GM19099 (cell line): ENCODE results near the gene RASGRF1.
A peak's percentile ranks its signal among the peaks of the same experiment; 100 is the strongest.

ENCODE experiments used
- POLR2A ChIP-seq: IDR thresholded peaks from 3 replicates; pipeline ENCODE4 v1.6.1; 2011; ENCODE audit warnings: low read depth; ENCODE audit not compliant: insufficient read length; ENCODE audit errors: extremely low read depth

Gene RASGRF1

DNA sequence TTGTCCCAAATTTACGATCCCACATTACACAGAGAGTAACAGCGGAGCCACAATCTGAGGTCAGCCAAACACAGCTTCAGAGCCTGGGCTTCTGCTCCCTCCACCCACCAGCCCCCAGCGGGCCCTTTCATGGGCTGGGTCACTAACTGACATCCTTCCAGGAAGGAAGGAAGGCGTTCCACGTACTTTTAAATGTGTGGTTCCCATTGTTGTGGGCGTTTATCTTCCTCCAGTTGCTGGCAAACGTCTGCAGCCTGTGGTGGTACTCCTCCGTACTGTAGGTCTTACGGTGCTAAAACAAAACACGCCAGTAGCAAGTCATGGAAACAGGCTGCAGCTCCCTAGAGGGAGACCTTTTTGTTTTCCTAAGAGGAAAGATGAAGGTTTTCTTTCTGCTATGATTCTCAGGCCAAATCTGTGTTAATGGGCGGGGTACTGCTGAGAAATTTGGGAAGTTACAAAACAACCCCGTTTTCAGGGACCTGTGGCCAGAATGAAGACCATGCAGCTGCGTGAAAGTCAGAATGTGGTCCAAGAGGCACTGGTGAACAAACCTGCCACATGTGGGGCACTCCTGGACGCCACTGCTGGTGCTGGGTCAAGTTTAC is 153.3 kb downstream of the RASGRF1 start:
- no peak for TF ChIP-seq POLR2A

DNA sequence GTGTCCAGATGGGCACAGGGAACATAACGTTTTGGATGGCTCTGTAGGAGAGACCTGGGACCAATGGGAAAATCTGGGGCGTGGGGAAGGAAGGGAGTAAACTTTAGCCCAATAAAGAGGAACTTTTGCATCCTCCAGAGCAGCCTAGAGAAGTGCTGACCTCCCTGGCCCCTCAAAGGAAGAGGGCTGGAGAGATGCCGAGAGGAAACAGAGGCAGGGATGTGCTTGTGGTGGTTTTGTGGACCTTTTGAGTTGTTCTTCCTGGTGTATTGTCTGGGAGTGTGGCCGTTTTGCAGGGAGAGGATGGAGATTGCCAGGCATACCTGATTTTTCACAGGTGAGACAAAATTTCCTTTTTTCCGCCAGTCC is 155.9 kb downstream of the RASGRF1 start:
- no peak for TF ChIP-seq POLR2A

DNA sequence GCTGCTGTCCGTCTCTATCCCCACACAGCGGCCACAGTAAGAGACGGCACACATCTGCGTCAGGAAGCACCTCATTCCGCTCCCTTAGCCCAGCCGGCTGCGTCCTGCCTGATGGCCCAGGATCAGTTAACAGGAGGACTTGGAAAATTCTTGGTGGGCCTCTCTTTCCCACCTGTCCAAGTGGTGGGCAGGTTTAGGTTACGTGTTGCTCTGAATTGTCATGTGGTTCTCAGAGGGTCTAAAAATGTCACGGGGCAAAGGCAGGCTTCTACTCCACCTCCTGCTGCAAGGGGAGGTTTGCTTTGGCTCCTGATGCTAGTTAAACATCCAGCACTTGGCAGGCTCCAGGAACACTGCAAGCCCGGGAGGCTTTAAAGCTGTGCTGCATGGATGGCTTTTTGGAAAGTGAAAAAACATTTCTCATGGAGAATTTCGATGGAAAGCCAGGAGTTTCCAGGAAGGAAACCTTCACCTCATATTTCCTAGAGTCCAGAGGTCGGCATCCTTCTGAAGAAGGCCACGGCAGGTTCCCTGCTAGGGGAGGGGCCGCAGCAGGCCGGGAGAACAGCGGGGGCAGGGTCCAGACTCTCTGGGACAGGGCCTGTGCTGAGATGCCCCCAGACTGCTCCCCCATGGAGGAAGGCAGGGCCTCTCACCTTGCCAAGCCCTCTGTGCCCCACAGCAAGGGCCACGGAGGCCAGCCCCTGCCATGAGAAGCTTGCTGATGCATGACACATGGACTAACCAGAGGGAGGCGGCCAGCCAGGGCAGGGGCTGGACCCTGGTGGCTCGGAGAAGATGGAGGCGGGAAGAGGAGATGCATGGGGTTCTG is 156.5 kb downstream of the RASGRF1 start:
- no peak for TF ChIP-seq POLR2A

DNA sequence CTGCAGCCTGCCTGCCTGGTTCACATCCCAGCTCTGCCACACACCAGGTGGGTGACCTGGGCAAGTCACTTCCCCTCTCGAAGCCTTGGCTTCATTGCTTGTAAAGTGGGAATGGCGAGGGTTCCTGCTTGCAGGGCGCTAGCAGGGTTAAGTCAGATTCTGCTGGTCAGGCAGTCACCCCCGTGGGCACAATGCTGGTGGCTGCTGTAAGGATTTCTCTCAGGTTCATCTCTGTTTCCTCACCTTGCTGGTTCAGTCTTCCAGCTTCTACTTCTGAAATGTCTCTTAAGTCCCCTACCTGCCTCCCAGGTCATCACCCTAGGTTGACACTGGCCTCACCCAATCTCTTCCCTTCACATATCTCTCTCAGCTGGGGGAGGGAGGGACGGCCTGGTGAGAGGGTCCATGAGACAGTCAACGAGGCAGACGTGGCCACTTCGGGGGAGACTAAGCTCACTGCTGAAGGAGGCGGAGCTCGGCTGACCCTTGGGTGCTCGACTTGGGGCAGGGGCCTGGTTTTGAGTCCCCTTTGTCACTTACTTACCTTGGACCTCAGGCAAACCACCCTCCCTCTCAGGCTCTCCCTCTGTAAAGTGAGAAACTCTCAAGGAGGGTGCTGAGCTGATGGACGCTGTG is 157.3 kb downstream of the RASGRF1 start:
- TF ChIP-seq POLR2A: no peak

DNA sequence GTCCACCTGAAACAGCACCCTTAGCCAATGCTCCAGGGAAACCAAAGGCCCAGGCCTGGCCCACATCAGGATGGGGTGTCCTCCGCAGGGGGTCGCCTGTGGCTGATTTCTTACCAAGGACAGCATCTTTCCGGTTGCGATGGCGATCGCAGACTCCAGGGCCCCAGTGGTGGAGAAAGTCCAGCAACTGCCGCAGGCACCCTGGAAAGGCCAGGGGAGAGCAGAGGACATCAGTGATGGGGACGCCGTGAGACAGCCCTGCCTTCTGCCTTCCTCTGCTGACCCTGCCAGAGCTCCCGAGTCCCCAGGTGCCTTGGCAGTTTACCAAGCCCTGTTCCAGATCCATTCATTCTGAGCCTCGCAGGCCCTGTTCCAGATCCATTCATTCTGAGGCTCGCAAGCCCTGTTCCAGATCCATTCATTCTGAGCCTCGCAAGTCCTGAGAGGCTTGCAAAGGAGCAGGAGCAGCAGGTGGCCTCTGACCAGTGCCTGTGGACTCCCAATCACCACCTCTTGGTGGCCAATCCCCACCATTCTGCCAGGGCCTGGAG is 158.2 kb downstream of the RASGRF1 start:
- peak; percentile 11 for TF ChIP-seq POLR2A

DNA sequence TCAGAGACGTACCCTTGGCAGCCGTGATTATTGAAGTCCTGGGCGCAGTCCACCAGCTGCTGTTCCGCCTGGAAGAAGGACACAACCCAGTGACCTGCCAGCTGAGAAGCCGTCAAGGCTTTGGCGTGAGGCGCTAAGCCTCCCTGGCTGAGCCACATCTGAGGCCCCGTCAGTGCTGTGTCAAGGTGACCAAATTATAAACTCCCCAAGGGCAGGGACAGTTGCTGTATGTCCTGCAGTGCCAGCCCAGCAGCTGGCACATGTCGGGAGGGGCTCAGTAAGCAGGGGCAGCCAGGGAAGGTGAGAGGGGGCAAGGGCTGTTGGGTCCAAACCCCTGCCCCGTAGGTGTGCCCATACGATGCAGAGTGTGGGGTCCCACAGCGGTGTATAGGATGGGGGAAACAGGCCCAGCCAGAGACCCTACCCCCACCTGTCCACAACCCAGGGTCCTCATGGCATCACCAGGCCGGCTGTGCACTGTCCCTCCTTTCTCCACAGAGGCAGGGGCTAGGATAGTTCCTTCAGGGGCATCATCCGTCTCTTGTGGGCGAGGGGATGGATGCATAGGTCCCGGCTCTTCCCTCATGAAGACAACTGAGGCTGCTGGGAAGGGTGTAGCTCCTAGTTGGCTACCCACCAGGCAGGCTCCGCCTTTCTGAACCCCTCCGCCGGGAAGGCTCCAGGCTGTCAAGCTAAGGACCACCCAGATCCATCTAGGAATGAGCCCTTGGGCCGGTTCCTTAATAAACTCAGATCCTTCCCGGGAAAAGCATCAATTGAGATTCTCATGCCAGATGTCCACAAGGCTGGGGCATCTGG is 158.9 kb downstream of the RASGRF1 start:
- no peak for TF ChIP-seq POLR2A

DNA sequence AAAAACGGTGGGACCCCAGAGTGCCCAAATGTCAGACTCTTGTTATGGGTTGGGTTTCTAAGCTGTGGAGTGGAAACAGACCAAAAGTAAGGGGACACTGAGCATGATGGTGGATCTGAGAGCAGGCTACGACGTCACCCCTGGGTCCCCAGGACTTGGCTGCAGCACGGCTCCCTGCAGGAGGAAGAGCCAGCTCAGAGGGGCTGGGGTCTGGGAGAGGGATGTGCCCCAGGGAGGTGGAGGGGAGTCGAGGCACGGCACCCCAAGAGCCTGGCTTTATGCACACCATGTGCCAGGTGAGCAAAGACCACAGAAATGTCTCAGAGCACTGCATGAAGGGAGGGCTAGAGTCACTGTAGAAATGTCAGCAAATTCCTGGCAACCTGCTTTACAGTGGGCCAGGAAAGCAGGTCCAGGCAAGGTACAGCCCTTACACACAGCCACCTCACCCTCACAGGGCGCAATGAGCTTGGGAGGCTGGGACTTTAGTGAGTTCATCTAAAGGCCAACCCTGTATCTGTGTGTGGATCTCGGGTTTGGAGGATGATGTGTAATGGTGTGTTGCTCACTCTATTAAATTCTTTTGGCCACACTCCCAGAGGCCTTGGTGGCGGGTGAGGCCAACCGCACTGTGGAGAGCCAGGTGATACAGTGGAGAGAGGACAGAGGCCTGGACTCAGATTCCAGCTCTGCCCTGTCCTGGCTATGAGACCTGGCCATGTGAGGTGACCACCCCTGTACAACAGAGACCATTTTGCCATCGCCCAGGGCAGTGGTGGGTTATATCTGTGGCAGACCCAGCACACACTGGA is 159.8 kb downstream of the RASGRF1 start:
- TF ChIP-seq POLR2A: peak; percentile 23

DNA sequence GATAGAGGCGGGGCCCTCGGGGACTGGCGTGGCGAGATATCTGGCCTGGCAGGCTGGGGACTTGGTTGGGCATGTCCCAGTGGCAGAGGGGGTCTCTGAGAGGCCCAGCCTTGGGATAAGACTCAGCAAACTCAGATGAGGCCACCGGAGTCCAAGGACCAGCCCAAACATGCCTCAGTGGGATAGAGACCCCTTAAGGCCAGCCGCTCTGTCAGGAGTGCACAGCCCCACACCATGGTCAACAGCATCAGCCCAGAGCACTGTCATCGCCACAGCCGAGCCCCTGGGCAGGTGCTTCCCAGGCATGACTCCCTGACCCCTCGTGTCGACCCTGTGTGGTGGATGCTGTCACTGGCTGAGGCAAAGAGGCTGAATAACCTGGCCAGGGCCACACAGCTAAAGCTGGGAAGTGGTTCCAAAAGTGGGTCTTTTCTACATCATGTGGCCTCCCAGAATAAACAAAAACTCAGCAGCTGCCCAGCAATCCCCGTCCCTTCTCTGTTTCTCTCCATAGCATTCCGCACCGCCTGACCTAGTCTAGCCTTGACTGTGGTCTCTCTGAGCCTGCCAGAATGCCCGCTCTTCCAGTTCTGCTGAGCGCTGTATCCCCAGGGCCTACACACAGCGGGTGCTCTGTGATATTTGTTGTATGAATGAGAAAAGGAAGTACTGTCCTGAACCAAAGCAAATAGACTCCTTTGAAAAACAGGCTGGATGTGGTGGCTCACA is 160.9 kb downstream of the RASGRF1 start:
- TF ChIP-seq POLR2A: no peak

DNA sequence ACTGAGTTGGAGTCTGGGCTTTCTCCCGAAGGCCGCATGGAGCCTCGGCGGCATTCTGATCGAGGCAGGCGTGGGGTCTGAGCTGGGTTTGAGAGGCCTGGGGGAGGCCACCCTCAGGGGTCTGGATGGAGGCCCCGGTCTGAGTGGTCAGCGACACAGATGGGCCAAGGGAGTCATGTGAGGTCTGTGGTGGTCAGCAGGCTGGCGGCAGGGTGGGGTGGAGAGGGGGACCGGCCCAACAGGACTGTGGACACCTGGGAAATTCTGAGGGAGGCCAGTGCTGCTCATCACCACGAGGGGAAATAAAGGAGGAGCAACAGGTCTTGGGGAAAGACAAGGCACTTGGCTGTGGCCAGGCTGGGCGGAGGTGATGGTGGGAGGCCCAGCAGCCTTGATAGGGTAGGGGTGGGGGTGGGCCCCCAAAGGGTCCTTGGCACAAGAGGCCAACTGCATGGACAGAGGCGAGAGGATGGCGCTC is 161.9 kb downstream of the RASGRF1 start:
- no peak for TF ChIP-seq POLR2A

DNA sequence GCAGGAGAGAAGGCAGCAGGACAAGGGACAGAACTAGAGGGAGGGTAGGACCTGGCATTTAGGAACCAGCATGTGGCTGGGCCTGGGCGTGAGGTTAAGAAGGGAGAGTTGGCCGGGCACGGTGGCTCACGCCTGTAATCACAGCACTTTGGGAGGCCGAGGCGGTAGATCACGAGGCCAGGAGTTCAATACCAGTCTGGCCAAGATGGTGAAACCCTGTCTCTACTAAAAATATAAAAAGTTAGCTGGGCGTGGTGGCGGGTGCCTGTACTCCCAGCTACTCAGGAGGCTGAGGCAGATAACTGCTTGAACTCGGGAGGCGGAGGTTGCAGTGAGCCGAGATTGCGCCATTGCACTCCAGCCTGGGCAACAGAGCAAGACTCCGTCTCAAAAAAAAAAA is 162.4 kb downstream of the RASGRF1 start:
- peak; percentile 1 for TF ChIP-seq POLR2A

DNA sequence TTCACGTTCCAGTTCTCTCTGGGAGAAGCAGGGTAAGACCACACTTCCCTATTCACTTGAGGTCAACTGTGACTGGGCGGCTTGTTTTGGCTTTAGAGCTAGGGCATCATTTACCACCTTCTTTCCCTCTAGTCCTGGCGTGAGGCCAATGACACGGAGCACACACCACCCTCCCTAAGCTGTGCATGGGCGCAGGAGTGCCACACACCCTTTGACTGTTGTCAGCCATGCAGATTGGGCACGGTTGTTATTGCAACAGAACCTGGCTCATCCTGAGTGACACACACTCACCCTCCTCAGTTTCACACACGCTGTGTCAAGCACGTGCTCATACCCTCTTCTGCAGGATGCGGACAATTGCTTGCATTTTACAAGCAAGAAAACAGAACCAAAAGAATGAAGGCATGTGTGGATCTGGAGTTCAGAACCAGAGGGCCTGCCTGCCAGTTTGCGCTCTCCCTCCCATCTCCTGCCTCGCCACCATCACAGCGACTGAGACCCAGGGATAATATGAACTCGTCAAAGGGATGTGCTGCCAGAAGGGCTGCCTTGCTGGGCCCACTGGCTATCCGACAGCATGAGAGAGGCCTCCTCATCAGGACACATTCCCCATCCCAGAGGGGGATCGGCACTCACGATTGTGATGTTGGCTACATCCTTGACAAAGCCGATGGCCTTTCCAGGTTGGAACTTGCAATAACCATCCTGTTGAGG is 163.3 kb downstream of the RASGRF1 start:
- peak; percentile 40 for TF ChIP-seq POLR2A

DNA sequence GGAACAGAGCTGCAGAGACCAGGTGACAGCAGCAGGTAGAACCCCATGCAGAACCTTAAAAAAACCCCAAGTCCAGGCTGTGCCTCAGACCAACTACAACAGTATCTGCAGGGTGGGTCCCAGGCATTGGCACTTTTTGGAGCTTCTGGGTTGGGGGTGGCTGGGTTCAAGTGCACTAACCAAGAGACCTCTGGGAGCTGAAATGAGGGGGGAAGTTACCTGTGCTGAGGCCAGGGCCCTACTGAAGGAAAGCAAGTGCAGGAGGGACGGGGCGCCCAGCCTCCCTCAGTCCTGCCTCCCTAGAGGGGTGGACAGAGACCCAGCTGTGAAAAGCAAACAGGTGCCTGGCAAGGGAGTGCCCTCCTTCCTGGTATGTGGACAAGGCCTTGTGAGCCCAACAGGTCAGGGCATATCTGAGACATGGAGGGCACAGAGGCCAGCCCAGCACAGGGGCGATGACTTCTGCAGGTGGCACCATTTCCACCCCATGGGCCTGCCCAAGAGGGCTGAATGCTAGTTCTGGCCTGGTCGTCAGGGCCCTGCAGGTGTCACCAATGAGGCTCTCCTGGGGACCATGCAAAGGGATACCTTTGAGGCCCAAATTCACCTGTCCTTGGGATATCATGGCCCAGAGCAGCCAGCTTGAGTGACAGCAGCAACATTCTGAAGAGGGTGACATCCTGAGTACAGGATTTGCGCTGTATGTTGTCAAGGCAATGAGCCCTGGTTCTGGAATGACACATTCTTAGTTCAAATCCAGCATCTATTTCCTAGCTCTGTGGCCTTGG is 164.4 kb downstream of the RASGRF1 start:
- TF ChIP-seq POLR2A: no peak
